ENCODE data around the gene SKI. TPM values are rescaled to one million over a fixed set of nuclear protein-coding genes. Genes with fewer than 3 reads are reported as not detected.

SKI gene
- polyA plus RNA-seq, result 10 to 100 TPM in 2 of 3 donors, 1 to 10 TPM in 1; 9.5 to 69.2 (median 36.3) TPM

GRCh38 chr1:2228157-2228594 is at the start of gene SKI:
Gene SKI, plus strand, starts transcription at chr1:2228319. Its CDS starts 448 bp downstream, at chr1:2228767.
- 0 to 1% (median 0%) methylated on average over 5 to 58 of the region's 100 CpGs for WGBS, 3 donors
- H3K27ac ChIP-seq (ENCODE audit: low read depth, low read length), result peak within 1 kb of the TSS; percentile 83

- no peak overlapping the region for H3K27ac ChIP-seq (ENCODE audit: low read depth, low read length)
- WGBS, 3 donors, result 87 to 92% (median 91%) methylated on average over 16 of the region's 16 CpGs
Measured at GRCh38 chr1:2178875-2179274, 49.2 kb upstream of the SKI start.

- 72 to 77% (median 76%) methylated on average over 28 of the region's 28 CpGs for WGBS, 3 donors
- no peak overlapping the region for H3K27ac ChIP-seq (ENCODE audit: low read depth, low read length)
Measured at GRCh38 chr1:2179283-2180013, 48.7 kb upstream of the SKI start.

GRCh38 chr1:2180297-2181245 is 47.5 kb upstream of the SKI start:
- 91 to 93% (median 91%) methylated on average over 57 to 58 of the region's 58 CpGs for WGBS, 3 donors
- H3K27ac ChIP-seq (ENCODE audit: low read depth, low read length), result no peak overlapping the region

- H3K27ac ChIP-seq (ENCODE audit: low read depth, low read length), result no peak overlapping the region
- 90 to 93% (median 92%) methylated on average over 14 of the region's 14 CpGs for WGBS, 3 donors
Measured at GRCh38 chr1:2181271-2181670, 46.8 kb upstream of the SKI start.

GRCh38 chr1:2181752-2182151 is 46.4 kb upstream of the SKI start:
- WGBS, 3 donors, result 89 to 95% (median 93%) methylated on average over 11 of the region's 11 CpGs
- H3K27ac ChIP-seq (ENCODE audit: low read depth, low read length), result no peak overlapping the region

GRCh38 chr1:2182376-2182775 is 45.7 kb upstream of the SKI start:
- whole genome bisulfite sequencing, 3 donors, result 91 to 95% (median 93%) methylated on average over 13 of the region's 13 CpGs
- H3K27ac ChIP-seq (ENCODE audit: low read depth, low read length), result no peak overlapping the region

GRCh38 chr1:2183937-2184334 is 44.2 kb upstream of the SKI start:
- WGBS, 3 donors, result 90 to 94% (median 93%) methylated on average over 15 of the region's 15 CpGs
- H3K27ac ChIP-seq (ENCODE audit: low read depth, low read length), result no peak overlapping the region

GRCh38 chr1:2184531-2184930 is 43.6 kb upstream of the SKI start:
- WGBS, 3 donors, result 89 to 93% (median 91%) methylated on average over 18 of the region's 18 CpGs

GRCh38 chr1:2184934-2185333 is 43.2 kb upstream of the SKI start:
- H3K27ac ChIP-seq (ENCODE audit: low read depth, low read length), result no peak overlapping the region
- WGBS, 3 donors, result 92 to 95% (median 94%) methylated on average over 33 of the region's 33 CpGs

More at GRCh38 chr1:2184531-2184930, 43.6 kb upstream of the SKI start:
- H3K27ac ChIP-seq (ENCODE audit: low read depth, low read length), result no peak overlapping the region

- no peak overlapping the region for H3K27ac ChIP-seq (ENCODE audit: low read depth, low read length)
- 92 to 94% (median 93%) methylated on average over 38 of the region's 38 CpGs for WGBS, 3 donors
Measured at GRCh38 chr1:2185880-2186855, 42.0 kb upstream of the SKI start.

GRCh38 chr1:2186901-2187300 is 41.2 kb upstream of the SKI start:
- 86 to 92% (median 89%) methylated on average over 9 of the region's 9 CpGs for WGBS, 3 donors
- H3K27ac ChIP-seq (ENCODE audit: low read depth, low read length), result no peak overlapping the region

GRCh38 chr1:2187619-2188018 is 40.5 kb upstream of the SKI start:
- no peak overlapping the region for H3K27ac ChIP-seq (ENCODE audit: low read depth, low read length)
- WGBS, 3 donors, result 81 to 90% (median 85%) methylated on average over 13 of the region's 13 CpGs

- 92 to 94% (median 94%) methylated on average over 16 of the region's 16 CpGs for WGBS, 3 donors
- H3K27ac ChIP-seq (ENCODE audit: low read depth, low read length), result no peak overlapping the region
Measured at GRCh38 chr1:2188336-2188735, 39.8 kb upstream of the SKI start.

- no peak overlapping the region for H3K27ac ChIP-seq (ENCODE audit: low read depth, low read length)
- 6 to 24% (median 13%) methylated on average over 55 to 65 of the region's 65 CpGs for WGBS, 3 donors
Measured at GRCh38 chr1:2189459-2190425, 38.4 kb upstream of the SKI start.

GRCh38 chr1:2190491-2190976 is 37.6 kb upstream of the SKI start:
- H3K27ac ChIP-seq (ENCODE audit: low read depth, low read length), result peak overlapping the region; percentile 28
- WGBS, 3 donors, result 51 to 80% (median 76%) methylated on average over 19 of the region's 19 CpGs
